VCaP (cell line): ENCODE results near the gene TECPR2.

Source experiments
- H3K27ac ChIP-seq: fragments of 450-650 bp; 2 replicates; pipeline ENCODE4 v1.5.1; 2017
- TF ChIP-seq, protein P1 (sequence below): fragments of 450-650 bp; conservative IDR thresholded peaks from 2 replicates; pipeline ENCODE4 v1.5.1; 2017; ENCODE audit warnings: mild to moderate bottlenecking, moderate library complexity

The TECPR2 gene

DNA sequence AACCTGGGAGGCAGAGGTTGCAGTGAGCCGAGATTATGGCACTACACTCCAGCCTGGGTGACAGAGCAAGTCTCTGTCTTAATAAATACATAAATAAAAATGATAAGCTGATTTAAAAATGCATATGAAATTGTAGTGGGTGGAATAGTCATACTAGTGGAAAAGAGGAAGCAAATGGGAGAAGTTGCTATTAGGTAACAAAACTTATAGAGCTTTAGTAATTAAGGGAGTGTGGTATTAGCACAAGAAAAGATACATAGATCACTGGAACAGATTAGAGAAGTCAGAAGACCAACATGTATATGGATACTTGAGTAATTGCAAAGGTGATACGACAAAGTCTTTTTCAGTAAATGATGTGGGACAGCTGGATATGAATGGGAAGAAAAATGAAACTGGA, 26.5 kb downstream of the TECPR2 start:
- no peak overlapping the region for H3K27ac ChIP-seq
- TF ChIP-seq, protein P1, sequence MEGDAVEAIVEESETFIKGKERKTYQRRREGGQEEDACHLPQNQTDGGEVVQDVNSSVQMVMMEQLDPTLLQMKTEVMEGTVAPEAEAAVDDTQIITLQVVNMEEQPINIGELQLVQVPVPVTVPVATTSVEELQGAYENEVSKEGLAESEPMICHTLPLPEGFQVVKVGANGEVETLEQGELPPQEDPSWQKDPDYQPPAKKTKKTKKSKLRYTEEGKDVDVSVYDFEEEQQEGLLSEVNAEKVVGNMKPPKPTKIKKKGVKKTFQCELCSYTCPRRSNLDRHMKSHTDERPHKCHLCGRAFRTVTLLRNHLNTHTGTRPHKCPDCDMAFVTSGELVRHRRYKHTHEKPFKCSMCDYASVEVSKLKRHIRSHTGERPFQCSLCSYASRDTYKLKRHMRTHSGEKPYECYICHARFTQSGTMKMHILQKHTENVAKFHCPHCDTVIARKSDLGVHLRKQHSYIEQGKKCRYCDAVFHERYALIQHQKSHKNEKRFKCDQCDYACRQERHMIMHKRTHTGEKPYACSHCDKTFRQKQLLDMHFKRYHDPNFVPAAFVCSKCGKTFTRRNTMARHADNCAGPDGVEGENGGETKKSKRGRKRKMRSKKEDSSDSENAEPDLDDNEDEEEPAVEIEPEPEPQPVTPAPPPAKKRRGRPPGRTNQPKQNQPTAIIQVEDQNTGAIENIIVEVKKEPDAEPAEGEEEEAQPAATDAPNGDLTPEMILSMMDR: no peak

DNA sequence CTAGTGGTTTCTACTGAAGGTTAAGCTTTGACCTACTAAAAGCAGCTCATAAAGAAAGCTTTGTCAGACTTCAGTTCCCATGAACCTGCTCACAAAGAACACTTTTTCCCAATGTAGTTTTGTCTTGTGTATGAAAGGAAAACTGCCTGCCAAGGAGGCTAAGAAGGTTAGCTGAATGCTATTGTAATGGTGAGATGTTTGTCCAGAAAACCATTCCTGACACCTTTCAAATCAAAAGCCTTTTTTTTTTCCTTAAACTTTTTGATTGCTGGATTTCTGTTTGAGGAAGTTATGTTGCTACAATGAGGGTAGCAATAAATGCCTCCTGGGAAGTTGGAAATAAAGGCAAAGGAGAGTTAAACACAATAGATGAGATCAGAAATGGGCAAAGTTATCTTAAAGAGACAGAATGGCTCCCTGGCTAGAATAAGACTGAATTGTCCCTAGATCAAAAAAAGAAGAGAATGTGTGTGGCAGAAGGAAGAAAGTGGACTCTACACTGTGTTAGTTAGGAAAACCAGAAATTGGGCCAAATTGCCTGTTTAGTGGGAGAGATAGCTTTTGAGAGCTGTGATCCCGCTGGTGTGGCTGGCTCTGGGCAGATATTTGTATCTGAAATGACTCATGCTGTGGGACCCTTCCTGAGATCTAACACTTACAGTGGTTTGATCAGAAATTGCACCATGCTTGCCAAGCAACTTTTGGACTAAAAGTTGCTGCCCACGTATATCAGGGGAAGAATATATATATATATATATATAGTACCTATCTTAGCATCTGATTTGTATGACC, 27.5 kb downstream of the TECPR2 start:
- no peak overlapping the region for H3K27ac ChIP-seq

DNA sequence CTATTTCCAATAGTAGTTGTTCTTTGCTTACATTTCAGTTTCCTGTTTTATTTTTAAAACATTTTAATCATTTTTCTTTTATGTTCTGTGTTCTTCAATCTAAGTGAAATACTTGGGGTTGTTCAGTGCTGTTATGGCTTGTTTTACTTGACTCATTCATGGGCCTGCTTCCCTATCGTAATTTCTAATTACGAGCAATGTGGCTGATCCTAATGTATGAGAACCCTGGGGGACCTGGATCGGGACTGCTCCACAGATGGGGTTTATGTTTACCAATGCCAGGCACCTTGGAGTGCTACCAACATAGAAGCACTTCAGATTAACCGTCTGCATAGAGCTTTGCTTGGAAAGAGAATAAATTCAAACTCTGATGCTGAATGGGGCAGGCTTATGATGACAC, 29.8 kb downstream of the TECPR2 start:
- TF ChIP-seq, protein P1: no peak
- no peak overlapping the region for H3K27ac ChIP-seq

More for the DNA sequence above, 27.5 kb downstream of the TECPR2 start:
- TF ChIP-seq, protein P1: no peak

DNA sequence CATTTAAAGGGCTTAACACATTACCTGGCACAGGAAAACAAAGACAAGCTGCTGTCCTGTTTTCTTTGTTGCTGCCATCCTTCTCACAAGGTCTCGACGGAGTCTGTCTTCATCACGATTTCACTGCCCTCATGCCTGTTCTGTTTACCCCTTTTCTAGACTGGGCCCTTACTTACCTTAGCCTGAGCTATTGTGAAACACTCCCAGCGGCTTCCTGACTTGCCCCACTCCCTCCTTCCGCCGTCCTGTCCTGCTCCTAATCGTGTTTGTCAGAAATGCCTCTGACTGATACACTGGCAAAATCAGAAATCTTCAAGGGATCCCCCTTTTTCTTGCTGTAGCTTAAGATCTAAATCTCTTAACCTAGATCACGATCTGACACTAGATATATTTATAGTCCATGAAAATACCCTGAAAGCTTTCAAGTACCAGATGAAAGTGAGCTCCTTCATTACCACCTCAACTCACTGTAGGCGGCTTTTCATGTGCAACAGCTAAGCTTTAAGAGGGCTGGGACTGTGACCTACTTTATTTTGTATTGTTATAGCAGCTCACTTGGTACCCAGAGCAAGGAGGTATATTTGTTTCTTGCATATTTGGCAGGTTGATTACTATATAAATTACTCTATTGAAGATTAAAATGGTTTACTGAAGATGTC, 32.1 kb downstream of the TECPR2 start:
- TF ChIP-seq, protein P1: no peak
- no peak overlapping the region for H3K27ac ChIP-seq

DNA sequence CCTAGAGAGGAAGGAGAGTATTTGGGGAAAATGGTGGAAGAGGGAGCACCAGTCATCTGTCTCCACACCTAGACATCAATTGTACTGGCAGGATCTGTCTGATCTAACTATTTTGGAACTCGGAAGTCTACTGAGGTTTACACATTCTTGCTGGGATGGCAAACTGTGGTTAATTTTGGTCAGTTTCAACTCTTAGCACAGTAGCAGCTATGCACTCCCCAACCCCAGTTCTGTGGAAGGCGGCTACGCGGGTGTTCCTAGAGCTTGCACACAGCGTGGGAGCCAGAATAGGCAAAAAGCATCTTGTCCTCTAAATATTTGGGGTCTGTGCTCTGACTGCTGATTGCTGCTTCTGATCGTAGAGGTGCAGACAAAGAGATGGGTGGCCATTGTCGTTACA, 33.8 kb downstream of the TECPR2 start:
- H3K27ac ChIP-seq: no peak overlapping the region
- TF ChIP-seq, protein P1: no peak

DNA sequence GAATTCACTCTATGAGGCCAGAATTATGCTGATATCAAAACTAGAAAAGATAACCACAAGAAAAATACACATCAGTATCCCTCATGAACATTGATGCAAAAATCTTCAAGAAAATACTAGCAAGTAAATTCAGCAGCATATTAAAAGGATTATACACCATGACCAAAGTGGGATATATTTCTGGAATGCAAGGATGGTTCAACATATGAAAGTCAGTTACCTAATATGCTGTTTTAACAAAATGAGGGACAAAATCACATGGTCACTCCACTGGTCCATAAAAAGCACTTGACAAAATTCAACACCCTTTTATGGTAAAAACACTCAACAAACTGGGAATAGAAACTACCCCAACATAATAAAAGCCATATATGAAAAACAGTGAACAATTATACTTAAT, 40.3 kb downstream of the TECPR2 start:
- no peak overlapping the region for H3K27ac ChIP-seq
- TF ChIP-seq, protein P1: no peak

DNA sequence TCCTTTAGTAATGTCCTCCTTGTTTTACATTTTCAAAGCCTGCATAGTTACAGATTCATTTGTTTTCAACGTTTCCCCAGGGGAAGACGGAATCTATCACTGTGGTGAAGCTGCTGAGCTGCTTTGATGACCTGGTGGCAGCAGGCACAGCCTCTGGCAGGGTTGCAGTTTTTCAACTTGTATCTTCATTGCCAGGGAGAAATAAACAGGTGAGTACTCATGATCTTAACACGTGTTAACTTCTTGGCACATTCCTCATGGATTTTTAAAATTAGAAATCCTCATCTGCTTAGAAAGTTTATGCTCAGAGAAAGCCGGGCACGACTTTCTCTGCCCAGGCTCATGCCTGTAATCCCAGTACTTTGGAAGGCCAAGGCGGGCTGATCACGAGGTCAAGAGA, 44.5 kb downstream of the TECPR2 start:
- H3K27ac ChIP-seq: no peak overlapping the region
- TF ChIP-seq, protein P1: no peak
